Measurements from ENCODE around the gene EFHC1.
A peak's percentile ranks its signal among the peaks of the same experiment; 100 is the strongest.

Gene EFHC1

DNA sequence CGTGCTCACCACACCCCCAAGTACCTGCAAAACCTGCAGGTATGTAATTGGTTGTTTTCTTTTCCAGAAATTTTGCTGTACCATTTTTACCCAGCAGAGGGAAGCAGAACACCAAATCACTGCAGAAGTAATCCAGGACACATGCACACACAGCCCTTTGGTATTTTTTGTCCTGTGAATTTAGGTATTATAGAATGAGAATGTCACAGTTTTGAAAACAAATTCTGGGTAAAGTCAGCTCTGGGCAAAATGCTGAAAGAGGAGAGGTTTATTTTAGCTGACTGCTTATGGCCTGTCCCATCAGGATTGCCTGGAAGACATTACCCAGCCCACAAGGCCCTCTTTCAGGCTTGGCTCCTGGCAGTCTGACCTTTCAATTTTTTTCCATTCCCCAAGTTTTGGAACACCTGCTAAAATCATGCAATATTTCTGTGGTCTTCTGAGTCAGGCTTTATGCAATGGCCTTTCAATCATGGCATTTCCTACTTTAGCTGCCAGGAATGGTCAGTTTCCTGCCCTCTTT lies 3.5 kb upstream of the EFHC1 start:
- no peaks in the 10 kb centered on the region for H3K79me2 ChIP-seq (ENCODE audit: insufficient read depth, low read length)
- no peaks in the 10 kb centered on the region for H3K9me2 ChIP-seq (replicated peaks; ENCODE audit: low read depth, low read length)
- H3K9me3 ChIP-seq (ENCODE audit: insufficient read depth, low read depth, low read length), result no peaks in the 10 kb centered on the region
- TF ChIP-seq, protein P1, sequence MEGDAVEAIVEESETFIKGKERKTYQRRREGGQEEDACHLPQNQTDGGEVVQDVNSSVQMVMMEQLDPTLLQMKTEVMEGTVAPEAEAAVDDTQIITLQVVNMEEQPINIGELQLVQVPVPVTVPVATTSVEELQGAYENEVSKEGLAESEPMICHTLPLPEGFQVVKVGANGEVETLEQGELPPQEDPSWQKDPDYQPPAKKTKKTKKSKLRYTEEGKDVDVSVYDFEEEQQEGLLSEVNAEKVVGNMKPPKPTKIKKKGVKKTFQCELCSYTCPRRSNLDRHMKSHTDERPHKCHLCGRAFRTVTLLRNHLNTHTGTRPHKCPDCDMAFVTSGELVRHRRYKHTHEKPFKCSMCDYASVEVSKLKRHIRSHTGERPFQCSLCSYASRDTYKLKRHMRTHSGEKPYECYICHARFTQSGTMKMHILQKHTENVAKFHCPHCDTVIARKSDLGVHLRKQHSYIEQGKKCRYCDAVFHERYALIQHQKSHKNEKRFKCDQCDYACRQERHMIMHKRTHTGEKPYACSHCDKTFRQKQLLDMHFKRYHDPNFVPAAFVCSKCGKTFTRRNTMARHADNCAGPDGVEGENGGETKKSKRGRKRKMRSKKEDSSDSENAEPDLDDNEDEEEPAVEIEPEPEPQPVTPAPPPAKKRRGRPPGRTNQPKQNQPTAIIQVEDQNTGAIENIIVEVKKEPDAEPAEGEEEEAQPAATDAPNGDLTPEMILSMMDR (conservative IDR thresholded peaks at IDR 0.05; ENCODE audit: low read length), result peak; percentile 92
- no peak for TF ChIP-seq EZH2phosphoT487 (IDR thresholded peaks at IDR 0.05; ENCODE audit: borderline replicate concordance)
- no peaks in the 10 kb centered on the region for H3K36me3 ChIP-seq (ENCODE audit: insufficient read depth, low read length)
- no peak overlapping the region for H2AFZ ChIP-seq (ENCODE audit: low read length)
- H4K20me1 ChIP-seq (ENCODE audit: insufficient read depth, low read length, poor library complexity, severe bottlenecking), result no peaks in the 10 kb centered on the region
- peaks cover 11% of the 10 kb centered on the region; the same call in 1 of the 2 replicates for H3F3A ChIP-seq (ENCODE audit: low read depth)
- no peaks in the 10 kb centered on the region for H3K27me3 ChIP-seq (ENCODE audit: insufficient read depth, low read length, poor library complexity, severe bottlenecking)
- H3K9ac ChIP-seq (ENCODE audit: low read depth, low read length, poor library complexity, severe bottlenecking), result no peak overlapping the region
- H3K4me1 ChIP-seq (ENCODE audit: insufficient read depth, low read length, poor library complexity, severe bottlenecking), result peaks cover 49% of the 10 kb centered on the region
- peak overlapping the region; percentile 25 for H3K4me2 ChIP-seq (ENCODE audit: low read depth, low read length, poor library complexity, severe bottlenecking)
- no peak overlapping the region for H3K4me3 ChIP-seq (ENCODE audit: low read length, poor library complexity, severe bottlenecking)

DNA sequence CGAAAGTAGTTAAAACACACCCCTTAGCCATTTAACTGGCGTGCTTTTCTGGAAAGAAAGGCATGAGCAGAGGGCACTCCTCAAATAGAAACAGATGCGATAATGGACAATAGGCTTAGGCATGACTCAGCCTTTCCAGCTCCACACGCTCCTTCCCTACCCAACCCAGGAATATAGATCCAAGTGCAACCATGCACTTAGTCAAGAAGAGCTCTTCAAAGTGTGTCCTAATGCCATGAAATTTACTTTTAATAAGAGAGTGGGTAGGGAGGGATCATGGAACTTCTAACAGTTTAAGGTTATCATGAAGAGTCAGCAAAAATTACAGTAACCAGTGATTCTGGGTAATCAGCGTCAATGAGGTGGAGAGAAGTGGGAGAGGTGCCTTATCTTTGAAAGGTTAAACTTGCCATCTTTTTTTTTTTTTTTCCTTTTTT lies 2.4 kb upstream of the EFHC1 start:
- peak overlapping the region; percentile 95 for H3K9ac ChIP-seq (ENCODE audit: low read depth, low read length, poor library complexity, severe bottlenecking)
- H2AFZ ChIP-seq (ENCODE audit: low read length), result no peak overlapping the region
- H3F3A ChIP-seq (ENCODE audit: low read depth), result peaks cover 11% of the 10 kb centered on the region; the same call in 1 of the 2 replicates

DNA sequence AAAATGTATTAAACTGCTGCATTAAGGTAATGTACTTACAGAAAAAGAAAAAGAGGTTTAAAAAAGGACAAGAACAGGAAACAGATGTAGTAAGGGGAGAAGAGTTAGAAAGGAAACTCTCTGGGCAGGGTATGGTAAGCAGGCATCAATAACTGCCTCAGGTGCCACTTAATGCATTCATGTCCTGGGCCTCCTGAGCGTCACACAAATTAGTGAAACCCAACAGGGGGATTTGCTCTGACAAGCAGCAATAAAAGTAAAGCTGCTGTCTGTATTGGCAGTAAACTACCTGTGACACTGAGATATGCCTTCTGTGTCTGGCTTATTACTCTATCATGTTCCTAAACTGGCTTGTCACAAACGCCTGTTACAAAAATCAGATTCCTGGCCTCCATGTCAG lies 1.5 kb upstream of the EFHC1 start:
- Histone ChIP-seq H4K20me1 (ENCODE audit: insufficient read depth, low read length, poor library complexity, severe bottlenecking) (no peaks in the 10 kb centered on the region), H3K36me3 (ENCODE audit: insufficient read depth, low read length) (no peaks in the 10 kb centered on the region), H3K9me3 (ENCODE audit: insufficient read depth, low read depth, low read length) (no peaks in the 10 kb centered on the region), H2AFZ (ENCODE audit: low read length) (no peak overlapping the region), H3K9me2 (replicated peaks; ENCODE audit: low read depth, low read length) (no peaks in the 10 kb centered on the region), H3F3A (ENCODE audit: low read depth) (peaks cover 11% of the 10 kb centered on the region; the same call in 1 of the 2 replicates), H3K4me2 (ENCODE audit: low read depth, low read length, poor library complexity, severe bottlenecking) (peak overlapping the region; percentile 87), H3K4me1 (ENCODE audit: insufficient read depth, low read length, poor library complexity, severe bottlenecking) (peaks cover 49% of the 10 kb centered on the region), H3K79me2 (ENCODE audit: insufficient read depth, low read length) (no peaks in the 10 kb centered on the region), H3K9ac (ENCODE audit: low read depth, low read length, poor library complexity, severe bottlenecking) (peak overlapping the region; percentile 95), H3K4me3 (ENCODE audit: low read length, poor library complexity, severe bottlenecking) (peak overlapping the region; percentile 85), H3K27me3 (ENCODE audit: insufficient read depth, low read length, poor library complexity, severe bottlenecking) (no peaks in the 10 kb centered on the region)
- TF ChIP-seq EZH2phosphoT487 (IDR thresholded peaks at IDR 0.05; ENCODE audit: borderline replicate concordance), result no peak
- TF ChIP-seq, protein P1 (conservative IDR thresholded peaks at IDR 0.05; ENCODE audit: low read length), result no peak

More for the DNA sequence above, 2.4 kb upstream of the EFHC1 start:
- Histone ChIP-seq H3K36me3 (ENCODE audit: insufficient read depth, low read length) (no peaks in the 10 kb centered on the region), H4K20me1 (ENCODE audit: insufficient read depth, low read length, poor library complexity, severe bottlenecking) (no peaks in the 10 kb centered on the region), H3K9me3 (ENCODE audit: insufficient read depth, low read depth, low read length) (no peaks in the 10 kb centered on the region), H3K4me2 (ENCODE audit: low read depth, low read length, poor library complexity, severe bottlenecking) (no peak overlapping the region), H3K79me2 (ENCODE audit: insufficient read depth, low read length) (no peaks in the 10 kb centered on the region), H3K4me3 (ENCODE audit: low read length, poor library complexity, severe bottlenecking) (no peak overlapping the region), H3K27me3 (ENCODE audit: insufficient read depth, low read length, poor library complexity, severe bottlenecking) (no peaks in the 10 kb centered on the region), H3K9me2 (replicated peaks; ENCODE audit: low read depth, low read length) (no peaks in the 10 kb centered on the region), H3K4me1 (ENCODE audit: insufficient read depth, low read length, poor library complexity, severe bottlenecking) (peaks cover 49% of the 10 kb centered on the region)
- TF ChIP-seq EZH2phosphoT487 (IDR thresholded peaks at IDR 0.05; ENCODE audit: borderline replicate concordance), result no peak
- TF ChIP-seq, protein P1 (conservative IDR thresholded peaks at IDR 0.05; ENCODE audit: low read length), result no peak

Measured in Loucy (cell line).